Measurements from ENCODE around the gene POU3F2.

GRCh38 chr6:98839781-98840361 is 5.5 kb downstream of the POU3F2 start:
- TF ChIP-seq CTCF (conservative IDR thresholded peaks at IDR 0.05; ENCODE audit: low read length) (peak; percentile 72), EZH2phosphoT487 (IDR thresholded peaks at IDR 0.05; ENCODE audit: borderline replicate concordance) (no peak)

Data from Loucy (cell line).